Measurements from ENCODE around the gene SLC41A2.
A peak's percentile ranks its signal among the peaks of the same experiment; 100 is the strongest.

SLC41A2 gene

GRCh38 chr12:104958001-104958804, at the start of gene SLC41A2:
Gene SLC41A2, minus strand, starts transcription at chr12:104958290. Its CDS starts 29,763 bp downstream, at chr12:104928527.
- no peak for TF ChIP-seq CSRNP3 (CRISPR knock-in tag; IDR thresholded peaks at IDR 0.05)
- TF ChIP-seq TSHZ2 (CRISPR knock-in tag; IDR thresholded peaks at IDR 0.05), result 0 out of 2 replicates have a peak, but pooled peaks have one; percentile 20
- peak; percentile 84 for ATAC-seq

- no peak for ATAC-seq
- TF ChIP-seq ISL1 (CRISPR knock-in tag; IDR thresholded peaks at IDR 0.05), result no peak
- no peak for TF ChIP-seq CSDC2 (CRISPR knock-in tag; IDR thresholded peaks at IDR 0.05)
- TF ChIP-seq TSHZ2 (CRISPR knock-in tag; IDR thresholded peaks at IDR 0.05), result no peak
- no peak for TF ChIP-seq ZC3H10 (CRISPR knock-in tag; IDR thresholded peaks at IDR 0.05)
- no peak for TF ChIP-seq PATZ1 (CRISPR knock-in tag; IDR thresholded peaks at IDR 0.05; ENCODE audit: borderline replicate concordance)
- no peak for TF ChIP-seq GLIS3 (CRISPR knock-in tag; IDR thresholded peaks at IDR 0.05)
- no peak for TF ChIP-seq BACH2 (CRISPR knock-in tag; IDR thresholded peaks at IDR 0.05; ENCODE audit: borderline replicate concordance)
- no peak for TF ChIP-seq CSRNP3 (CRISPR knock-in tag; IDR thresholded peaks at IDR 0.05)
- no peak for TF ChIP-seq ZNF70 (CRISPR knock-in tag; IDR thresholded peaks at IDR 0.05)
- no peak for TF ChIP-seq CREB5 (CRISPR knock-in tag; IDR thresholded peaks at IDR 0.05; ENCODE audit: low read depth)
- no peak for TF ChIP-seq ARNTL (CRISPR knock-in tag; IDR thresholded peaks at IDR 0.05; ENCODE audit: borderline replicate concordance, low read depth)
- TF ChIP-seq ZNF565 (CRISPR knock-in tag; conservative IDR thresholded peaks at IDR 0.05; ENCODE audit: low read depth), result no peak
- no peak for TF ChIP-seq ESRRG (CRISPR knock-in tag; IDR thresholded peaks at IDR 0.05)
- no peak for TF ChIP-seq OSR1 (CRISPR knock-in tag; IDR thresholded peaks at IDR 0.05)
- TF ChIP-seq ZFP30 (CRISPR knock-in tag; IDR thresholded peaks at IDR 0.05), result no peak
- TF ChIP-seq TOX (CRISPR knock-in tag; IDR thresholded peaks at IDR 0.05; ENCODE audit: borderline replicate concordance), result no peak
These were observed 43.4 kb upstream of the SLC41A2 start for GRCh38 chr12:105001476-105001875.

GRCh38 chr12:104999347-104999685, 41.2 kb upstream of the SLC41A2 start:
- no peak for ATAC-seq
- TF ChIP-seq ZFP30 (CRISPR knock-in tag; IDR thresholded peaks at IDR 0.05), result no peak
- TF ChIP-seq GLIS3 (CRISPR knock-in tag; IDR thresholded peaks at IDR 0.05), result no peak
- TF ChIP-seq ZNF565 (CRISPR knock-in tag; conservative IDR thresholded peaks at IDR 0.05; ENCODE audit: low read depth), result no peak
- TF ChIP-seq ZNF8 (CRISPR knock-in tag; IDR thresholded peaks at IDR 0.05), result no peak
- TF ChIP-seq ZNF70 (CRISPR knock-in tag; IDR thresholded peaks at IDR 0.05), result no peak
- TF ChIP-seq OSR1 (CRISPR knock-in tag; IDR thresholded peaks at IDR 0.05), result no peak
- TF ChIP-seq ISL1 (CRISPR knock-in tag; IDR thresholded peaks at IDR 0.05), result no peak
- TF ChIP-seq SNAI2 (CRISPR knock-in tag; IDR thresholded peaks at IDR 0.05), result no peak
- no peak for TF ChIP-seq TSHZ2 (CRISPR knock-in tag; IDR thresholded peaks at IDR 0.05)
- no peak for TF ChIP-seq ZC3H10 (CRISPR knock-in tag; IDR thresholded peaks at IDR 0.05)
- TF ChIP-seq PATZ1 (CRISPR knock-in tag; IDR thresholded peaks at IDR 0.05; ENCODE audit: borderline replicate concordance), result no peak
- TF ChIP-seq TOX (CRISPR knock-in tag; IDR thresholded peaks at IDR 0.05; ENCODE audit: borderline replicate concordance), result no peak
- TF ChIP-seq ESRRG (CRISPR knock-in tag; IDR thresholded peaks at IDR 0.05), result no peak

Measured in SK-N-SH treated with all-trans-retinoic acid at 6 μM for 48 hours (cell line).